GM12892 (cell line): Measurements from ENCODE around the gene CFHR4.
A peak's percentile ranks its signal among the peaks of the same experiment; 100 is the strongest.

Experiments
- DNase-seq: peaks from one replicate; pipeline ENCODE4 v3.0.0; 2011; ENCODE audit not compliant: insufficient read length
- FAIRE-seq: peaks from 2 replicates; lab custom pipeline; 2011; peaks lifted over from hg19 to GRCh38; lab: Jason Lieb, UNC
- POLR2A ChIP-seq: IDR thresholded peaks from 2 replicates; pipeline ENCODE4 v1.6.1; 2011; ENCODE audit warnings: low read depth, low read length, control low read depth
- POLR2AphosphoS5 ChIP-seq: IDR thresholded peaks from 2 replicates; pipeline ENCODE4 v1.6.1; 2011; ENCODE audit warnings: low read depth, low read length, control low read depth
- TAF1 ChIP-seq: IDR thresholded peaks from 2 replicates; pipeline ENCODE4 v1.6.1; 2011; ENCODE audit warnings: low read depth, mild to moderate bottlenecking, control low read depth, low read length, borderline replicate concordance

CFHR4 gene

GRCh38 chr1:196951711-196952394 is 64.0 kb downstream of the CFHR4 start:
- DNase-seq (no peak), FAIRE-seq (peak; percentile 38)
- TF ChIP-seq POLR2AphosphoS5 (no peak), TAF1 (no peak), POLR2A (no peak)

GRCh38 chr1:196954778-196955177 is 66.9 kb downstream of the CFHR4 start:
- no peak for FAIRE-seq
- TF ChIP-seq POLR2AphosphoS5 (no peak), TAF1 (no peak), POLR2A (no peak)
- no peak for DNase-seq

GRCh38 chr1:196955926-196956325 is 68.1 kb downstream of the CFHR4 start:
- no peak for FAIRE-seq
- no peak for DNase-seq
- TF ChIP-seq POLR2A (no peak), TAF1 (no peak), POLR2AphosphoS5 (no peak)

- FAIRE-seq (no peak), DNase-seq (no peak)
- no peak for TF ChIP-seq TAF1
- TF ChIP-seq POLR2AphosphoS5 = no peak
- TF ChIP-seq POLR2A = no peak
Observed at GRCh38 chr1:196960854-196961253, 73.0 kb downstream of the CFHR4 start.
